Bronchial epithelial cell (primary cell): Measurements from ENCODE around the gene CDH20. TPM values are rescaled to one million over a fixed set of nuclear protein-coding genes. Genes with fewer than 3 reads are reported as not detected.

Source experiments
- DNase-seq: peaks from one replicate; pipeline ENCODE4 v3.0.0-alpha.2; 2010; ENCODE audit warnings: low read depth
- FAIRE-seq: peaks from 2 replicates; lab custom pipeline; 2011; peaks lifted over from hg19 to GRCh38; lab: Jason Lieb, UNC
- H3K27me3 ChIP-seq: 2 replicates; pipeline ENCODE4 v1.5.1; 2011; ENCODE audit warnings: low read length; ENCODE audit not compliant: control insufficient read depth, insufficient read depth
- H3K36me3 ChIP-seq: 2 replicates; pipeline ENCODE4 v1.5.1; 2011; ENCODE audit warnings: low read length; ENCODE audit not compliant: control insufficient read depth, insufficient read depth
- H3K4me3 ChIP-seq: 2 replicates; pipeline ENCODE4 v1.5.1; 2011; ENCODE audit warnings: mild to moderate bottlenecking, low read depth, low read length, control low read depth
- total RNA-seq: library from RNA; depleted of rRNA; stranded (reverse); fragments of >200 nt; gene quantifications from 2 replicates; pipeline ENCODE4 v1.2.1, GENCODE V29; 2014
- TF ChIP-seq, protein P1 (sequence below): IDR thresholded peaks from 2 replicates; pipeline ENCODE4 v1.5.1; 2011; ENCODE audit warnings: mild to moderate bottlenecking, moderate library complexity, low read length, control low read depth, inconsistent platforms; ENCODE audit not compliant: insufficient read depth, severe bottlenecking

CDH20 gene
- total RNA-seq, 1 donor from 2014 or later = not detected

DNA sequence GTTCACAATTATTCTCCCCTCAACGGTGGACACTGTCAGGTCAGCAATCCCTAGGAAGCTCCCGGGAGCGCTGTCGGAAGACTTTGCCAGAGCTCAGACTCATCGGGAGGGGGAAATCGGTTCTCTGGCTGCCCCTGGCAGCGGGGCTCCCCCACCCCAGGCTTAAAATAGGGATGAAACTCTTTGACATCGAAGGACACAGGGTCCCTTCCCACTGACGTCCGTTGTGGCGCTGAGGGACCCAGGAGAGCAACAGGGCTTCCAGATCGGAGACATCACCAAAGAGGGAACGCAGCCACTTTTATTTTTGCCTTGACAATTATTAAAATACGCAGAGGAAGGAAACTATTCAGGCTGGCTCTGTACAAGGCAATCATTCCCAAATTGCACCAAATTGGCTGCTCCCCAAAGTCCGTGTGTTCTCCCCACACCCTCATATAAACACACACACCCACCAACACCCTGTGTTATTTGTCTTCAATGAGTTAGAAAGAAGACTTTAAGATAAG lies 249.0 kb downstream of the CDH20 start:
- FAIRE-seq (no peak), DNase-seq (no peak)

DNA sequence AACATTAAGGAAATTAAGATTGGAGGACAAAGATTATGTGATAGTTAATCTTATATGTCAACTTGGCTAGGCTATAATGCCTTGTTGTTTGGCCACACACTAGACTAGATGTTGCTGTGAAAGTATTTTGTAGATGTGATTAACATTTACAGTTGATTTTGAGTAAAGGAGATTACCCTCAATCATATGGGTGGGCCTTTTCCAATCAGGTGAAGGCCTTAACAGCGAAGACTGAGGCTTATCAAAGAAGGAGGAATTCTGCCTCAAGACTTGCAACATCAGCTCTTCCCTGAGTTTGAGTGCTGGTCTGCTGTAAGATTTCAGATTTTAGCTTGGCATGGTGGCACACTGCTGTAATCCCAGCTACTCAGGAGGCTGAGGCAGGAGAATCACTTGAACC lies 250.3 kb downstream of the CDH20 start:
- no peak for DNase-seq
- TF ChIP-seq, protein P1, sequence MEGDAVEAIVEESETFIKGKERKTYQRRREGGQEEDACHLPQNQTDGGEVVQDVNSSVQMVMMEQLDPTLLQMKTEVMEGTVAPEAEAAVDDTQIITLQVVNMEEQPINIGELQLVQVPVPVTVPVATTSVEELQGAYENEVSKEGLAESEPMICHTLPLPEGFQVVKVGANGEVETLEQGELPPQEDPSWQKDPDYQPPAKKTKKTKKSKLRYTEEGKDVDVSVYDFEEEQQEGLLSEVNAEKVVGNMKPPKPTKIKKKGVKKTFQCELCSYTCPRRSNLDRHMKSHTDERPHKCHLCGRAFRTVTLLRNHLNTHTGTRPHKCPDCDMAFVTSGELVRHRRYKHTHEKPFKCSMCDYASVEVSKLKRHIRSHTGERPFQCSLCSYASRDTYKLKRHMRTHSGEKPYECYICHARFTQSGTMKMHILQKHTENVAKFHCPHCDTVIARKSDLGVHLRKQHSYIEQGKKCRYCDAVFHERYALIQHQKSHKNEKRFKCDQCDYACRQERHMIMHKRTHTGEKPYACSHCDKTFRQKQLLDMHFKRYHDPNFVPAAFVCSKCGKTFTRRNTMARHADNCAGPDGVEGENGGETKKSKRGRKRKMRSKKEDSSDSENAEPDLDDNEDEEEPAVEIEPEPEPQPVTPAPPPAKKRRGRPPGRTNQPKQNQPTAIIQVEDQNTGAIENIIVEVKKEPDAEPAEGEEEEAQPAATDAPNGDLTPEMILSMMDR = no peak
- Histone ChIP-seq H3K27me3 (no peaks in the 10 kb centered on the region), H3K4me3 (no peak overlapping the region), H3K36me3 (no peaks in the 10 kb centered on the region)
- no peak for FAIRE-seq

More for the DNA sequence above, 249.0 kb downstream of the CDH20 start:
- TF ChIP-seq, protein P1 = no peak
- Histone ChIP-seq H3K36me3 (no peaks in the 10 kb centered on the region), H3K27me3 (no peaks in the 10 kb centered on the region), H3K4me3 (peak overlapping the region; percentile 37)

DNA sequence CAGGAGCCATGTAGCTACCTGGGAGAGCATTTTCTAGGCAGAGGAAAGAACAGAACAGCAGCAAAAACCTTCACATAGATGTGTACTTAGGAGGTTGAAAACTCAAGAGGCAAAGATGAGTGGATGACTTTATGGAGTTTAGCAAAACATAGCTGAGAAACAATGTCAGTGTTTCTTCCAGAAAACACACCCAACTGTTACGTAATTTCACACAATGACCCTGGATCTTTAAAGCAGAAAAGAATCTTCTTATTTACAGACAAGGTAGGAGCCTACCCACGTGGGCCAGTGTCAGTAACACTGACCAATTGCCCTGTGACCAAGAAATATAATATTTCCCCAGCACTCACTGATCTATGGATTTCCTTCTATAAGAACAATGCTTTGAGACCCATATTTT lies 254.6 kb downstream of the CDH20 start:
- DNase-seq = peak; percentile 22
- Histone ChIP-seq H3K4me3 (no peak overlapping the region), H3K27me3 (no peaks in the 10 kb centered on the region), H3K36me3 (no peaks in the 10 kb centered on the region)
- no peak for FAIRE-seq
- TF ChIP-seq, protein P1 = no peak

DNA sequence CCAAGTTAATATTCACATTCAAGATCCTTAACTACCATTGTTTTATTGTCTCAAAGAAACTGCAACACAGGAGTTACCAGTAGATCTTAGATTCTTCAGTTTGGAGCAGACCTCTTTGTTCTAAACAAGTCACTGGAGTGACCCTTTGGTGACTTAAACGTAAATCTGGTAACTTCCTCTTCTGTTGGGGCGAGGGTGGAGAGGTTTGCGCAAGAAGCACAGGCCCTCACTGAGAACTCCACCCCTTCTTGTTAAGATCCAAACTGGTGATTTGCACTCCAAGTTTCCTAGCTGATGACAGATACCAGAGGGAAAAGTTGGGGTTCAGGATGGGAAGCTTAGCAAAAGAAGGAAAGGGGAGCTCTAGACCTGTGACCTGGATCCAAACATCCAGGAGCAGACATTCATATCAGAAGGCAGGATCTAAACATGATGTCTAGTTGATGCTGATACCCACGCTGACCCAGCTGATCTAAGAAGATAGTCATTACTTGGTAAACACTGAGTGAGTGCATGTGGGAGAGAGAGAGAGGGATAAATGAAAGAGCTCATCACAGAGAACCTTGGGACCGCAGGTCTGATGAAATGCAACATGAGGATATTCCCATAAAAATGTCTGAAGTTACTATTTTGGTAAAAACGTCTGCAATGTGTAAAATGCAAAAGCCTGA lies 256.0 kb downstream of the CDH20 start:
- Histone ChIP-seq H3K36me3 (no peaks in the 10 kb centered on the region), H3K27me3 (no peaks in the 10 kb centered on the region), H3K4me3 (no peak overlapping the region)
- TF ChIP-seq, protein P1 = no peak
- DNase-seq = no peak
- no peak for FAIRE-seq

DNA sequence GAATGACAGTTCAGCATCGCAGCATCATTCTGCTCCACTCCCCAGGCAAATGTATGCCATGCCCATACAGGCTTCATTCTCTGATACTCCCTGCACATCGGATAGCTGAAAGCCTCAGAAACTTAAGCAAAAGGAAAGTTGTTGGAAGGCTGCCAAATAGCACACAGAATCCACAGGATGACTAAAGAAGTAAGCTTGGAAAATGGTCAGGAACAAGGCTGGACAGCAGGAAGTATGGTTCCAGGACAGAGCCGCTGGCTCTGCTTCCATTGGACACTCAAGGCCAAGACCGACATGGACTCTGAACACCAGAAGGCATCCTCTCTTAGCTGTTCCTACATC lies 256.5 kb downstream of the CDH20 start:
- no peaks in the 10 kb centered on the region for H3K27me3 ChIP-seq
- no peaks in the 10 kb centered on the region for H3K36me3 ChIP-seq
- H3K4me3 ChIP-seq = no peak overlapping the region
- peak; percentile 46 for DNase-seq
- peak; percentile 62 for FAIRE-seq
- TF ChIP-seq, protein P1 = no peak

DNA sequence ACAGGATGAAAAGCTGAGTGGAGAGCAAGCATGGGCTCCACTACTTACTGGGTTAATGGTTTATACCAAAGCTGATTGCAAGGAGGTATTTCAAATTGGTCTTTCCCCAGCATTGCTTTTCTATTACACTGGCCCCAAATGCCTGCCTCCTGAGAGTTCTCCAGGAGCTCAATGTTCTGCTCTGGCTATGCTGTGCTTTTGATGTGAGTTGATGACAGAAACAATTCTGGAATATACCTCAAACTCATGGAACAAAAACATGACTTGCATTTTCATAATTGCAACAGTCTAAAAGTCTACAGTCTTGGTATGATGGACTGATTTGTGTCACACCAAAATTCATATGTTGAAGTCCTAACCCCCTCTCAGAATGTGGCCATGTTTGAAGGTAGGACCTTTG lies 258.0 kb downstream of the CDH20 start:
- H3K4me3 ChIP-seq = no peak overlapping the region
- FAIRE-seq (no peak), DNase-seq (no peak)
- no peaks in the 10 kb centered on the region for H3K27me3 ChIP-seq
- H3K36me3 ChIP-seq = no peaks in the 10 kb centered on the region
- TF ChIP-seq, protein P1 = no peak
